MM.1S (cell line): ENCODE measurements around the gene LRPAP1.

Experiments
- DNase-seq: peaks from one replicate; pipeline ENCODE4 v3.0.0-alpha.2; 2015
- H2AFZ ChIP-seq: fragments of 300-600 bp; sonication (generic); 2 replicates; pipeline ENCODE4 v1.6.0; 2016; ENCODE audit warnings: antibody characterized with exemption, low read length
- H3F3A ChIP-seq: fragments of 300-600 bp; sonication (generic); 2 replicates; pipeline ENCODE4 v1.6.1; 2016; ENCODE audit warnings: mild to moderate bottlenecking, antibody characterized with exemption, low read length, moderate library complexity, mixed read lengths; ENCODE audit not compliant: insufficient read depth
- H3K27ac ChIP-seq: fragments of 300-600 bp; sonication (generic); 2 replicates; pipeline ENCODE4 v1.5.1; 2016; ENCODE audit warnings: mild to moderate bottlenecking, low read length
- H3K27me3 ChIP-seq: fragments of 300-600 bp; sonication (generic); replicated peaks from 2 replicates; pipeline ENCODE4 v1.6.0; 2016; ENCODE audit warnings: low read length; ENCODE audit not compliant: insufficient read depth
- H3K36me3 ChIP-seq: fragments of 300-600 bp; sonication (generic); replicated peaks from 2 replicates; pipeline ENCODE4 v1.6.1; 2016; ENCODE audit warnings: mild to moderate bottlenecking, low read length, mixed read lengths; ENCODE audit not compliant: insufficient read depth
- H3K4me1 ChIP-seq: fragments of 300-600 bp; sonication (generic); 2 replicates; pipeline ENCODE4 v1.6.1; 2016; ENCODE audit warnings: low read length, mixed read lengths
- H3K4me2 ChIP-seq: fragments of 300-600 bp; sonication (generic); 2 replicates; pipeline ENCODE4 v1.6.0; 2016; ENCODE audit warnings: low read depth, low read length
- H3K4me3 ChIP-seq: fragments of 300-600 bp; sonication (generic); 2 replicates; pipeline ENCODE4 v1.5.1; 2016; ENCODE audit warnings: low read length, mixed read lengths
- H3K79me2 ChIP-seq: fragments of 300-600 bp; sonication (generic); 2 replicates; pipeline ENCODE4 v1.6.1; 2016; ENCODE audit warnings: mixed run types, low read length, mixed read lengths
- H3K9ac ChIP-seq: fragments of 300-600 bp; sonication (generic); 2 replicates; pipeline ENCODE4 v1.6.1; 2016; ENCODE audit warnings: low read length, mixed read lengths
- H3K9me2 ChIP-seq: fragments of 300-600 bp; sonication (generic); replicated peaks from 2 replicates; pipeline ENCODE4 v1.6.1; 2016; ENCODE audit warnings: mild to moderate bottlenecking, low read length, mixed read lengths; ENCODE audit not compliant: insufficient read depth
- H3K9me3 ChIP-seq: fragments of 300-600 bp; sonication (generic); replicated peaks from 2 replicates; pipeline ENCODE4 v1.6.1; 2016; ENCODE audit warnings: mild to moderate bottlenecking, low read length, mixed read lengths; ENCODE audit not compliant: insufficient read depth
- H4K20me1 ChIP-seq: fragments of 300-600 bp; sonication (generic); 2 replicates; pipeline ENCODE4 v1.6.1; 2016; ENCODE audit warnings: mild to moderate bottlenecking, low read length, moderate library complexity, mixed read lengths; ENCODE audit not compliant: insufficient read depth
- CTCF ChIP-seq: fragments of 300-600 bp; sonication (generic); IDR thresholded peaks from 2 replicates; pipeline ENCODE4 v1.5.1; 2016; ENCODE audit warnings: antibody characterized with exemption, low read length, mixed read lengths
- EZH2 ChIP-seq: fragments of 300-600 bp; sonication (generic); optimal IDR thresholded peaks from 2 replicates; pipeline ENCODE3; 2017; ENCODE audit warnings: low read depth, mild to moderate bottlenecking, antibody characterized with exemption, low read length, mixed read lengths
- EZH2phosphoT487 ChIP-seq: fragments of 300-600 bp; sonication (generic); IDR thresholded peaks from 2 replicates; pipeline ENCODE4 v1.6.1; 2018; ENCODE audit warnings: antibody characterized with exemption, low read length

Gene LRPAP1

DNA sequence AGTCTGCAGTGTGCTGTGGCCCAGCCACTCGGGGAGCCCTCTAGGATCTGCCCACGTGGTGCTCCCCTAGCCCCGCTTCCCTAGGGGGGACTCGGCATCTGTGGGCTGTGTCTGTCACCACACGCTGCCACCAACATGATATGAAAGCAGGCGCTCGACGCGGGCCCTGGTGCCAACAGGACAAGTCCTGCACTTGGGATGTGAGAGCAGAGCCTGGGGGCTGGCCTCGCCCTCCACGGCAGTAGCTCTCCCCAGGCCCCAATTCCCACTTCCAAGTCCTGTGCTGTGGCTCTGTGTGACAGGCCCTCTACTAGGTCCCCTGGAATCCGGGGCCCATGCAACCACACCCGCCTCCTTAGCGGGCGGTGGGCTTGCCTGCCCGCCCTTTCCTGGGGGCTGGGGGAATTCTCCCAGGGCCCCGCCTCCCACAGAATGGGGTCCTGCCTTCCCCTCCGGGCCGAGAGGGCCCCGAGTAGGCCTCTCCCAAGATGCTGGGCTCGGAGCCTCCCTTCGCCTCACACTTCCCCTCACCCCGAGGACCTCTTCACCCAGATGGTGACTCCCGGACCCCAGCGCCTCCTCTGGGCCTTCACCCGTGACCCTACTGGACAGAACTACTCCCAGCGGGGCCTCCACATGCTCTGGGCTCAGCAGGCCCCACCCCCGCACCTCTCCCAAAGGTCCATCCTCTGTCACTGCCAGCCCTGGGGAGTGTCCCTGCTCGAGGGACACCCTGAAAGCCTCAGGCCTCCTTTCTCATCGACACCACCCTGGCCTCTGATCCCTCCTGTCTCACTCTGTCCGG lies 11.2 kb downstream of the LRPAP1 start:
- H3K9me3 ChIP-seq = no peaks in the 10 kb centered on the region
- no peak overlapping the region for H3K4me3 ChIP-seq
- H3K4me1 ChIP-seq = no peaks in the 10 kb centered on the region
- no peak for DNase-seq
- H3K9me2 ChIP-seq = no peaks in the 10 kb centered on the region
- H3K4me2 ChIP-seq = no peak overlapping the region
- H2AFZ ChIP-seq = no peak overlapping the region
- H4K20me1 ChIP-seq = no peaks in the 10 kb centered on the region
- TF ChIP-seq CTCF = no peak
- no peak for TF ChIP-seq EZH2phosphoT487
- TF ChIP-seq EZH2 = no peak
- H3K9ac ChIP-seq = no peak overlapping the region
- no peaks in the 10 kb centered on the region for H3K27me3 ChIP-seq
- no peaks in the 10 kb centered on the region for H3F3A ChIP-seq
- H3K36me3 ChIP-seq = no peaks in the 10 kb centered on the region; the same call in 1 of the 2 replicates
- peaks cover 4% of the 10 kb centered on the region; the same call in 1 of the 2 replicates for H3K79me2 ChIP-seq
- H3K27ac ChIP-seq = no peak overlapping the region

GRCh38 chr4:3520276-3520675 lies 11.9 kb downstream of the LRPAP1 start:
- Histone ChIP-seq H3K27me3 (no peaks in the 10 kb centered on the region), H3K4me1 (no peaks in the 10 kb centered on the region), H3K9me3 (no peaks in the 10 kb centered on the region), H4K20me1 (no peaks in the 10 kb centered on the region), H3K36me3 (no peaks in the 10 kb centered on the region; the same call in 1 of the 2 replicates), H3K79me2 (no peaks in the 10 kb centered on the region), H2AFZ (no peak overlapping the region), H3K9ac (no peak overlapping the region), H3F3A (no peaks in the 10 kb centered on the region), H3K27ac (no peak overlapping the region), H3K4me3 (no peak overlapping the region), H3K9me2 (no peaks in the 10 kb centered on the region), H3K4me2 (no peak overlapping the region)
- TF ChIP-seq EZH2 (no peak), EZH2phosphoT487 (no peak), CTCF (no peak)
- no peak for DNase-seq

DNA sequence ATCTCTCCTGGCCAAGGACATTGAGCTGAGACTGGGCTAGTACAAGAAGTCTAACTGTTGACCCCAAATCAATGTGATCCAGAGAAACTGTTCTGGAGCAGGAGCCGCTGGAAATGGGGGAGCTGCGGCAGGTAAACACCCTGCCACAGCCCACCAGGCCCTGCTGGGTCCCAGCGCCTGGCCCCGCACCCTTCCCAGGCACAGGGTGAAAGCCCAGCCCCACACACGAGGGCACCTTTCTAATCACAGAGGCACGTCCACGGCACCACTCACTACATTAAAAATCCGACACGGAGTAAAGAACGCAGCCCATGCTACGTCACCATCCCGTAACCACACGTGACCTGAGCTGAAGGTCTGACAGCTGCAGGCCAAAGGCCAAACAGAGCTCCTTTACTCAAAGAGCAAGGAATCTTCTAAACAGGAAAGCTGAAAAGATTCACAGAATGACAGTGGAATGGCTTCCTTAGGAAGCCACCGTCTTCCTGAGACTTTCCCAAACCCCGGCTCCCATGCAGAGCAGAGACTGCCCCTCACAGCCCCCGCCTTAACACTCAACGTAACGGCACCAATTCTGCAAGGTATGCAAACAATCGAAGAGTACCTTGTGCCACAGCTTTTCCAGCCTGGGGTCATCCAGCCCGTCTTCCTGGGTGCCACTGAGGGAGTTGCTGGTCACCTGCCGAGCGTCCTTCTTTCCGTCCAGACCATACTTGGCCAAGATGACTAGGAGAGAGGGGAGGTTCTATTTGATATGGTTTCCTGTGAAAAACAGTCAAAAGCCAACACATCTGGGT lies 12.6 kb downstream of the LRPAP1 start:
- TF ChIP-seq EZH2 (no peak), EZH2phosphoT487 (no peak), CTCF (no peak)
- H3K4me2 ChIP-seq = no peak overlapping the region
- no peaks in the 10 kb centered on the region for H3K9me2 ChIP-seq
- H4K20me1 ChIP-seq = no peaks in the 10 kb centered on the region
- no peaks in the 10 kb centered on the region for H3K79me2 ChIP-seq
- no peaks in the 10 kb centered on the region for H3K4me1 ChIP-seq
- no peaks in the 10 kb centered on the region; the same call in 1 of the 2 replicates for H3K36me3 ChIP-seq
- H3K4me3 ChIP-seq = no peak overlapping the region
- H3K9ac ChIP-seq = no peak overlapping the region
- DNase-seq = no peak
- H3K27me3 ChIP-seq = no peaks in the 10 kb centered on the region
- no peaks in the 10 kb centered on the region for H3F3A ChIP-seq
- no peak overlapping the region for H2AFZ ChIP-seq
- no peak overlapping the region for H3K27ac ChIP-seq
- no peaks in the 10 kb centered on the region for H3K9me3 ChIP-seq
